ENCODE measurements around the gene SYT14.

DNA sequence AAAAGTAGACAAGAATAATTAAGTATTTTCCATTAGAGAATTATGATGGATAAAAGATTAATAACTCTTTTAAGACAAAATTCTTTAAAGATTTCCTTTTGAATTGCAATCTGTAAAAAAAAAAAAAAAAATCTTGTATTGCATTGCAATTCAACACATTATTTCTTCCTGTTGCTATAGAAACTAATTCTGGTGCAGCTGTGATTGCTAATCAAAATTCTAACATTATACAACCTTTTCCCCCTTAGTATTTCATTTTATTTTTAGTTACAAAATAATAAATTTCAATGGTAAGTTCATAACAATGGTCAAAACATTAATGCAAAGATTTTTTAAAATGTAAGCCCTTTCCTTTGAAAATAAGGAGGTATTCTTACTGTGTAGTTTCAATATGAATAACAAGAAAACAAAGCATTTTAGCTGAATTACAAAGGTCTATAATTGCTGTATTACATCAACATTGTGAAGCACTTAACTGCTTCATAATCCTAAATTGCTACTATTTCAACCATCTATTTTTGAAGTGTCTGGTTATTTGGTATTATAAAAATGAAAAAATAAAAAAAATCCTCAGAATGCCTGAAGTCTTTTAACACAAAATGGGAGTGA, 135.0 kb downstream of the SYT14 start:
- TF ChIP-seq, protein P1, sequence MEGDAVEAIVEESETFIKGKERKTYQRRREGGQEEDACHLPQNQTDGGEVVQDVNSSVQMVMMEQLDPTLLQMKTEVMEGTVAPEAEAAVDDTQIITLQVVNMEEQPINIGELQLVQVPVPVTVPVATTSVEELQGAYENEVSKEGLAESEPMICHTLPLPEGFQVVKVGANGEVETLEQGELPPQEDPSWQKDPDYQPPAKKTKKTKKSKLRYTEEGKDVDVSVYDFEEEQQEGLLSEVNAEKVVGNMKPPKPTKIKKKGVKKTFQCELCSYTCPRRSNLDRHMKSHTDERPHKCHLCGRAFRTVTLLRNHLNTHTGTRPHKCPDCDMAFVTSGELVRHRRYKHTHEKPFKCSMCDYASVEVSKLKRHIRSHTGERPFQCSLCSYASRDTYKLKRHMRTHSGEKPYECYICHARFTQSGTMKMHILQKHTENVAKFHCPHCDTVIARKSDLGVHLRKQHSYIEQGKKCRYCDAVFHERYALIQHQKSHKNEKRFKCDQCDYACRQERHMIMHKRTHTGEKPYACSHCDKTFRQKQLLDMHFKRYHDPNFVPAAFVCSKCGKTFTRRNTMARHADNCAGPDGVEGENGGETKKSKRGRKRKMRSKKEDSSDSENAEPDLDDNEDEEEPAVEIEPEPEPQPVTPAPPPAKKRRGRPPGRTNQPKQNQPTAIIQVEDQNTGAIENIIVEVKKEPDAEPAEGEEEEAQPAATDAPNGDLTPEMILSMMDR (IDR thresholded peaks at IDR 0.05), result no peak
- TF ChIP-seq POLR2A (IDR thresholded peaks at IDR 0.05), result no peak
